HG03521 (cell line): ENCODE data around the gene AGRN.
"Not testable (repeated sequence)": the region's sequence is repeated elsewhere in the genome, so short reads cannot be mapped to it uniquely, and the experiment has no call there.

ENCODE experiments used
- ATAC-seq: cut with Tn5 transposase; IDR thresholded peaks from one replicate; pipeline ENCODE4 v1.9.1; 2021; ENCODE audit warnings: mild to moderate bottlenecking, moderate library complexity; ENCODE audit not compliant: unreplicated experiment

AGRN gene

GRCh38 chr1:1075148-1075935, 55.4 kb downstream of the AGRN start:
- no peak for ATAC-seq

GRCh38 chr1:1077396-1077795, 57.5 kb downstream of the AGRN start:
- not testable (repeated sequence) for ATAC-seq

- no peak for ATAC-seq
These were observed 59.6 kb downstream of the AGRN start for GRCh38 chr1:1079408-1080121.

- no peak for ATAC-seq
These were observed 60.3 kb downstream of the AGRN start for GRCh38 chr1:1080122-1080757.

- no peak for ATAC-seq
These were observed 61.0 kb downstream of the AGRN start for GRCh38 chr1:1080951-1081310.

- ATAC-seq: no peak
These were observed 61.7 kb downstream of the AGRN start for GRCh38 chr1:1081311-1082238.

- no peak for ATAC-seq
These were observed 62.4 kb downstream of the AGRN start for GRCh38 chr1:1082239-1082775.

- ATAC-seq: no peak
These were observed 63.0 kb downstream of the AGRN start for GRCh38 chr1:1082776-1083415.

GRCh38 chr1:1083416-1084371, 63.8 kb downstream of the AGRN start:
- no peak for ATAC-seq

GRCh38 chr1:1084372-1085170, 64.7 kb downstream of the AGRN start:
- ATAC-seq: no peak

GRCh38 chr1:1085171-1085841, 65.4 kb downstream of the AGRN start:
- ATAC-seq: no peak

- ATAC-seq: no peak
These were observed 66.3 kb downstream of the AGRN start for GRCh38 chr1:1085911-1086841.

- ATAC-seq: no peak
These were observed 67.0 kb downstream of the AGRN start for GRCh38 chr1:1086911-1087341.

- no peak for ATAC-seq
These were observed 67.6 kb downstream of the AGRN start for GRCh38 chr1:1087351-1088028.

- ATAC-seq: no peak
These were observed 68.3 kb downstream of the AGRN start for GRCh38 chr1:1088029-1088800.
